H1 (cell line): ENCODE measurements around the gene SEMA6D. TPM values are rescaled to one million over a fixed set of nuclear protein-coding genes. Genes with fewer than 3 reads are reported as not detected.

ENCODE experiments used
- CTCF ChIA-PET: fragments of 300-600 bp; sonication (Branson Sonifier 250); formaldehyde crosslinking; loops from one replicate; lab custom pipeline; 2021; ENCODE audit not compliant: partially characterized antibody; lab: Charles Lee
- POLR2A ChIA-PET: fragments of 300-600 bp; sonication (Branson Sonifier 250); formaldehyde crosslinking; loops from one replicate; lab custom pipeline; 2021; ENCODE audit warnings: inconsistent platforms; ENCODE audit not compliant: partially characterized antibody; lab: Charles Lee
- DNase-seq, 2 experiments: peaks; one replicate each; pipeline versions ENCODE4 v3.0.0 to v3.0.0-alpha.2; 2010 to 2022; ENCODE audit warnings: low spot score in 2 of 2, low read depth in 1 of 2, mixed read lengths in 1 of 2
- FAIRE-seq: peaks from 2 replicates; lab custom pipeline; 2011; peaks lifted over from hg19 to GRCh38; lab: Jason Lieb, UNC
- H2AFZ ChIP-seq: 2 replicates; pipeline ENCODE4 v1.8.1; 2012; ENCODE audit warnings: low read length, inconsistent platforms
- H2AK5ac ChIP-seq: 2 replicates; pipeline ENCODE4 v1.6.1; 2013; ENCODE audit warnings: low read depth, low read length
- H2BK120ac ChIP-seq: replicated peaks from 2 replicates; pipeline ENCODE3; 2013; ENCODE audit warnings: low read depth, low read length, inconsistent platforms
- H2BK12ac ChIP-seq: 2 replicates; pipeline ENCODE4 v1.6.1; 2013; ENCODE audit warnings: low read depth, low read length
- H2BK15ac ChIP-seq: 2 replicates; pipeline ENCODE4 v1.6.1; 2013; ENCODE audit warnings: low read length
- H2BK20ac ChIP-seq: 2 replicates; pipeline ENCODE4 v1.6.1; 2013; ENCODE audit warnings: low read length
- H2BK5ac ChIP-seq: 2 replicates; pipeline ENCODE4 v1.6.1; 2013; ENCODE audit warnings: low read depth, low read length
- H3K14ac ChIP-seq: 2 replicates; pipeline ENCODE4 v1.6.1; 2013; ENCODE audit warnings: inconsistent platforms; ENCODE audit not compliant: insufficient read length
- H3K18ac ChIP-seq: 2 replicates; pipeline ENCODE4 v1.6.1; 2013; ENCODE audit warnings: low read length; ENCODE audit errors: extremely low read depth
- H3K23ac ChIP-seq: 2 replicates; pipeline ENCODE4 v1.6.1; 2013; ENCODE audit warnings: inconsistent platforms; ENCODE audit not compliant: insufficient read length
- H3K23me2 ChIP-seq: 2 replicates; pipeline ENCODE4 v1.6.1; 2013; ENCODE audit warnings: low read depth, low read length
- H3K27ac ChIP-seq: 2 replicates; pipeline ENCODE4 v1.6.1; 2011; ENCODE audit warnings: low read depth, low read length, inconsistent platforms
- H3K27me3 ChIP-seq, 4 experiments: replicated peaks in 1 of 4; 1 replicate in 1 of 4; 2 replicates in 3 of 4; pipeline versions ENCODE4 v1.6.1 to v1.8.1; 2011 to 2013; ENCODE audit warnings: low read length in 3 of 4, mild to moderate bottlenecking in 3 of 4, inconsistent platforms in 2 of 4, mixed read lengths in 2 of 4, moderate library complexity in 1 of 4; ENCODE audit not compliant: control insufficient read depth in 3 of 4, insufficient read depth in 3 of 4; ENCODE audit errors: extremely low read depth in 1 of 4
- H3K36me3 ChIP-seq, 4 experiments: 2 replicates each; pipeline versions ENCODE4 v1.6.1 to v1.8.1; 2011 to 2013; ENCODE audit warnings: mild to moderate bottlenecking in 4 of 4, low read length in 3 of 4, moderate library complexity in 2 of 4, control low read depth in 1 of 4, inconsistent platforms in 1 of 4; ENCODE audit not compliant: insufficient read depth in 4 of 4, control insufficient read depth in 2 of 4
- H3K4ac ChIP-seq: replicated peaks from 2 replicates; pipeline ENCODE3; 2013; ENCODE audit warnings: low read length, low read depth, mixed read lengths, inconsistent platforms; ENCODE audit not compliant: insufficient read length
- H3K4me1 ChIP-seq, 4 experiments: replicated peaks in 1 of 4; 1 replicate in 1 of 4; 2 replicates in 3 of 4; pipeline versions ENCODE4 v1.6.1 to v1.8.1; 2011 to 2013; ENCODE audit warnings: low read length in 3 of 4, inconsistent platforms in 2 of 4, mixed read lengths in 1 of 4; ENCODE audit not compliant: insufficient read depth in 4 of 4, control insufficient read depth in 3 of 4
- H3K4me2 ChIP-seq, 2 experiments: 2 replicates each; pipeline versions ENCODE4 v1.6.1 to v1.8.1; 2011 to 2013; ENCODE audit warnings: low read depth in 2 of 2, low read length in 2 of 2, control low read depth in 1 of 2, inconsistent platforms in 1 of 2, mild to moderate bottlenecking in 1 of 2; ENCODE audit not compliant: insufficient read depth in 1 of 2
- H3K4me3 ChIP-seq, 4 experiments: fragments of 200-600, 300-600 bp in 1 of 4; sonication (generic), shearing (Covaris generic), sonication (Bioruptor Twin) in 1 of 4; 2 replicates each; pipeline versions ENCODE4 v1.5.1 to v1.8.1; 2011 to 2016; ENCODE audit warnings: low read length in 4 of 4, low read depth in 3 of 4, control low read depth in 2 of 4, inconsistent platforms in 2 of 4, mild to moderate bottlenecking in 2 of 4, mixed read lengths in 1 of 4, moderate library complexity in 1 of 4; ENCODE audit not compliant: insufficient read depth in 2 of 4; ENCODE audit errors: extremely low read depth in 1 of 4
- H3K56ac ChIP-seq: replicated peaks from 2 replicates; pipeline ENCODE3; 2013; ENCODE audit warnings: low read depth, mild to moderate bottlenecking, mixed read lengths, low read length, inconsistent platforms; ENCODE audit not compliant: insufficient read length
- H3K79me1 ChIP-seq: 2 replicates; pipeline ENCODE4 v1.6.1; 2013; ENCODE audit warnings: low read depth, low read length, control low read depth
- H3K79me2 ChIP-seq, 2 experiments: 2 replicates each; pipeline versions ENCODE4 v1.6.1 to v1.8.1; 2012 to 2013; ENCODE audit warnings: low read length in 2 of 2, mild to moderate bottlenecking in 2 of 2, inconsistent platforms in 1 of 2; ENCODE audit not compliant: insufficient read depth in 2 of 2, control insufficient read depth in 1 of 2
- H3K9ac ChIP-seq, 4 experiments: replicated peaks in 1 of 4; 1 replicate in 1 of 4; 2 replicates in 3 of 4; pipeline versions ENCODE4 v1.6.1 to v1.8.1; 2011 to 2013; ENCODE audit warnings: low read depth in 3 of 4, low read length in 3 of 4, control low read depth in 2 of 4, mild to moderate bottlenecking in 2 of 4, moderate library complexity in 2 of 4, inconsistent platforms in 1 of 4; ENCODE audit errors: extremely low read depth in 1 of 4
- H3K9me3 ChIP-seq, 2 experiments: 2 replicates each; pipeline versions ENCODE4 v1.6.1 to v1.8.1; 2012 to 2013; ENCODE audit warnings: mild to moderate bottlenecking in 2 of 2, moderate library complexity in 2 of 2, control low read depth in 1 of 2, inconsistent platforms in 1 of 2, low read depth in 1 of 2, low read length in 1 of 2, mixed read lengths in 1 of 2; ENCODE audit not compliant: insufficient read depth in 2 of 2
- H4K20me1 ChIP-seq, 2 experiments: replicated peaks in 1 of 2; 2 replicates each; pipeline versions ENCODE3 to v1.8.1; 2011 to 2013; ENCODE audit warnings: inconsistent platforms in 2 of 2, low read length in 2 of 2, mild to moderate bottlenecking in 1 of 2; ENCODE audit not compliant: insufficient read depth in 2 of 2, control insufficient read depth in 1 of 2
- H4K5ac ChIP-seq: 2 replicates; pipeline ENCODE4 v1.6.1; 2013; ENCODE audit warnings: low read length, low read depth, mixed read lengths, inconsistent platforms; ENCODE audit not compliant: insufficient read length
- H4K8ac ChIP-seq: 2 replicates; pipeline ENCODE4 v1.8.0; 2013; ENCODE audit warnings: mild to moderate bottlenecking, moderate library complexity, low read length, inconsistent platforms; ENCODE audit not compliant: insufficient read depth; ENCODE audit errors: extremely low read depth
- H4K91ac ChIP-seq: replicated peaks from 2 replicates; pipeline ENCODE3; 2013; ENCODE audit warnings: low read length, mixed read lengths, inconsistent platforms; ENCODE audit not compliant: insufficient read length
- BACH1 ChIP-seq: IDR thresholded peaks from 2 replicates; pipeline ENCODE4 v1.6.1; 2012; ENCODE audit warnings: low read length, improper control_type of control experiment
- CEBPB ChIP-seq: IDR thresholded peaks from 2 replicates; pipeline ENCODE4 v1.6.1; 2012; ENCODE audit warnings: low read depth, low read length
- FOSL1 ChIP-seq: IDR thresholded peaks from 2 replicates; pipeline ENCODE4 v1.6.1; 2011; ENCODE audit warnings: mild to moderate bottlenecking, low read depth, low read length, moderate library complexity; ENCODE audit not compliant: insufficient read depth
- MAX ChIP-seq: IDR thresholded peaks from 2 replicates; pipeline ENCODE4 v1.6.1; 2012; ENCODE audit warnings: inconsistent platforms
- TCF12 ChIP-seq: IDR thresholded peaks from 2 replicates; pipeline ENCODE4 v1.6.1; 2011; ENCODE audit warnings: low read depth, mild to moderate bottlenecking, low read length
- WGBS, 2 experiments: shearing (Covaris generic) in 1 of 2; methylation state at CpG; one replicate each; pipeline versions ENCODE4 v1.1.6 to v1.1.7; 2013 to 2015; ENCODE audit warnings: low lambda C conversion rate in 2 of 2, mixed read lengths in 2 of 2, inconsistent platforms in 1 of 2, low coverage in 1 of 2, missing lambda C conversion rate in 1 of 2; ENCODE audit not compliant: insufficient replicate concordance in 2 of 2, insufficient coverage in 1 of 2, insufficient read length in 1 of 2; ENCODE audit errors: extremely low coverage in 1 of 2, missing lambda C conversion rate in 1 of 2; 5-methylcytosine and 5-hydroxymethylcytosine counted together
- polyA plus RNA-seq, 7 experiments: library from polyadenylated mRNA; depleted of rRNA in 3 of 7; stranded (reverse) in 5 of 7; unstranded in 2 of 7; fragments of >200 nt in 5 of 7; fragments of 200-250 nt in 2 of 7; gene quantifications; 1 replicate in 5 of 7; 2 replicates in 1 of 7; 4 replicates in 1 of 7; pipeline versions ENCODE4 v1.2.1 to v1.2.3, GENCODE V29; 2011 to 2013; ENCODE audit warnings: missing spikeins in 2 of 7, mixed read lengths in 2 of 7
- total RNA-seq: library from RNA; stranded (reverse); fragmentation: NEBNext Ultra II Directional; extraction: Animal tissue kit (Norgen Biotek cat#: 25700); gene quantifications from 2 replicates; pipeline ENCODE4 v1.2.1, GENCODE V29; 2021

Gene SEMA6D
- total and polyA plus RNA-seq, 2 of the 8 experiments (the other 6 are each of a cell fraction or from before 2014, with no cell fraction given) = 2.2 to 3.8 TPM

GRCh38 chr15:47820747-47821319 is 103.5 kb downstream of the SEMA6D start:
- no peak overlapping the region for H2BK20ac ChIP-seq
- CTCF ChIA-PET = no interaction called here
- H3K27ac ChIP-seq = no peak overlapping the region
- H3K4me2 ChIP-seq = no peak overlapping the region
- H3K79me1 ChIP-seq = no peaks in the 10 kb centered on the region
- H2AK5ac ChIP-seq = no peak overlapping the region
- no peaks in the 10 kb centered on the region for H4K20me1 ChIP-seq
- no peak overlapping the region for H3K14ac ChIP-seq
- TF ChIP-seq CEBPB (no peak), MAX (no peak), TCF12 (no peak), FOSL1 (no peak), BACH1 (no peak)
- no peaks in the 10 kb centered on the region for H3K27me3 ChIP-seq
- POLR2A ChIA-PET = no interaction called here
- no peak overlapping the region for H4K8ac ChIP-seq
- H3K9ac ChIP-seq = no peak overlapping the region
- H4K5ac ChIP-seq = no peak overlapping the region
- no peak overlapping the region for H3K4me3 ChIP-seq
- H3K23ac ChIP-seq = no peak overlapping the region
- H3K18ac ChIP-seq = no peak overlapping the region
- no peak overlapping the region for H2AFZ ChIP-seq
- no peak overlapping the region for H3K4ac ChIP-seq
- 93% methylated on average over 8 of the region's 8 CpGs; no CpG with 5 or more reads in 1 of the 2 experiments for WGBS, 2 experiments
- H4K91ac ChIP-seq = no peak overlapping the region
- no peaks in the 10 kb centered on the region for H3K23me2 ChIP-seq
- H2BK120ac ChIP-seq = no peak overlapping the region
- peaks cover 0 to 10% (median 4%) of the 10 kb centered on the region in 4 experiments; a peak in 3 of 7 replicates for H3K4me1 ChIP-seq
- H3K56ac ChIP-seq = no peak overlapping the region
- H2BK12ac ChIP-seq = no peak overlapping the region
- no peak overlapping the region for H2BK15ac ChIP-seq
- DNase-seq (no peak), FAIRE-seq (no peak)
- H3K79me2 ChIP-seq = no peaks in the 10 kb centered on the region
- no peaks in the 10 kb centered on the region for H3K9me3 ChIP-seq
- no peak overlapping the region for H2BK5ac ChIP-seq
- no peaks in the 10 kb centered on the region for H3K36me3 ChIP-seq
